Sciatic nerve (tissue), 2 donors: ENCODE results near the gene ZNF581. TPM values are rescaled to one million over a fixed set of nuclear protein-coding genes. Genes with fewer than 3 reads are reported as not detected.

Experiments
- ATAC-seq: fragments of 200-7000 bp; cut with Tn5 transposase; one replicate; pipeline ENCODE4 v1.9.1; 2020; ENCODE audit warnings: mild to moderate bottlenecking, moderate library complexity
- DNase-seq: peaks from one replicate; pipeline ENCODE4 v3.0.0-alpha.2; 2020; ENCODE audit warnings: low spot score
- intact Hi-C: fragments of 100-400 bp; cut with DNase I; formaldehyde crosslinking; loops from one replicate; pipeline ENCODE4 v1.14.2; 2022
- total RNA-seq: library from RNA; stranded (reverse); fragmentation: NEBNext Ultra II Directional; extraction: Animal tissue kit (Norgen Biotek cat#: 25700); gene quantifications from one replicate; pipeline ENCODE4 v1.2.1, GENCODE V29; 2021
- donor health status: DM: no; HTN: no; CAD: no.
- donor health status: DM: no; HTN: no; CAD: no.

Gene ZNF581
- total RNA-seq = 17.2 TPM

- ATAC-seq = peak; percentile 56
- intact Hi-C loops = no loop called here
- DNase-seq = peak; percentile 81
Measured at GRCh38 chr19:55643003-55643886, at the start of gene ZNF581. Gene ZNF581 (plus strand): TSS chr19:55643649. CDS start chr19:55644572, 923 bp downstream.

GRCh38 chr19:55594996-55595545 is 48.4 kb upstream of the ZNF581 start:
- ATAC-seq (no peak), DNase-seq (no peak)
- intact Hi-C loops = no loop called here

GRCh38 chr19:55596304-55596703 is 47.1 kb upstream of the ZNF581 start:
- DNase-seq (no peak), ATAC-seq (no peak)
- intact Hi-C loops = no loop called here

DNA sequence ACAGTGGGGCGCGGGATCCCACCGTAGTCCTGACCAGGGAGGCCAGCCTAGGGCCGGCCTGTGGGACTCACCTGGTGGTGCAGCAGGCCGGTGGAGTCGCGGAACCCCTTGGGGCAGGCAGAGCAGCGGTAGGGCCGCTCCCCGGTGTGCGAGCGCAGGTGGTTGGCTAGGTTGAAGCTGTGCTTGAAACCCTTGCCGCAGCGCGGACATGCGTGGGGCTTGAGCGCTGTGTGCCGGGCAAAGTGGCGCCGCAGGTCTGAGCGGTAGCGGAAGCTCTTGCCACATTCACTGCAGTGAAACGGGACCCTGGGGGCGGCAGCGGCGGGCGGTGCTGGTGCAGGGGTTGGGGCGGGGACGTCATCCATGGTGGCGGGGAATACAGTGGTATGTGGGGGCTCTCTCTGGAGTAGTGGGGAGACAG is 45.9 kb upstream of the ZNF581 start:
- no peak for ATAC-seq
- DNase-seq = no peak
- intact Hi-C loops = no loop called here

- no peak for DNase-seq
- ATAC-seq = no peak
- intact Hi-C loops = no loop called here
Measured at GRCh38 chr19:55598034-55598433, 45.4 kb upstream of the ZNF581 start.

- DNase-seq = peak; percentile 97
- ATAC-seq = peak; percentile 90
- intact Hi-C loops = no loop called here
Measured at GRCh38 chr19:55598719-55599467, 44.6 kb upstream of the ZNF581 start.

GRCh38 chr19:55599468-55599841 is 44.0 kb upstream of the ZNF581 start, which contains the start of gene FIZ1:
Gene FIZ1 (minus strand): TSS chr19:55599517. CDS start chr19:55597865, 1,652 bp downstream.
- peak; percentile 95 for ATAC-seq
- peak; percentile 98 for DNase-seq
- intact Hi-C loops = no loop called here

DNA sequence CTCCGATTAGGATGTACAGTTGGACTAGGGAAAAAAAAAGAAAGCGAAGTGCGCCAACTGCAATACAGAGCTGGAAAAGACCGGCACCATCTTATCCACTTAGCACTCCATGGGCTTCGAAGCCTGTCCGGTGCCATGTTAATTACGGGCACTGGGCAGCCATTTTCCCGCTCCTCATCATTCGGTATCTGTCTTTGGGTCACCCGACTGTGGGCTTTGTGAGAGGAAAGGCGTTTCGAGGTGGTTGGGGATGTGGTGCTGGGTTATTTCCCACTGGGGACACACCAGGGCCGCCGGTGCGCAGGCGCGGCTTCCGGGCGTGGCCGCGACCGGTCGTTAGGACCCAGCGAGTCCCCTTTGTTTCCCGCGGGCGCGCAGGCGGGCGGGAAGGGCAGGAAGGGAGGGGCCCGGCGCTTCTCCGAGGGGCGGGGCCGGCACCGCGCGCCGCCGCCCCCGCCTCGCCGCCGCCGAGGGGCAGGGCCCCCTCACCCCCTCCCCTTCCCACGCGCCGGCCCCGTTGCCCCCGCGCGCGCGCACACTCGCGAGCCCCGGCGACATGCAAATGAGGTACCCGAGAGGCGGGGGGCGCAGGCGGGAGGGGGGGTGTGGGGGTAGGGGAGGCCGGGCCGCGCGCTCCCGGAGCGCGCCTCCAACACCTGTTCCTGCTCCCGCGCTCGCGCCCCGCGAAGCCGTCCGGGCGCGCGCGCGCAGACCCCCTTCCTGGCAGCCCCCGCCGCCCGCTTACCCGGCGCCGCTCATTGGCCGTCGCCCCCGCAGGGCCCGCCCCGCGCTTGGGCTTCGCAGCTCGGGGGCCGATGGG is 43.4 kb upstream of the ZNF581 start, which contains the start of gene ZNF524:
Gene ZNF524 (plus strand): TSS at position 447 of the 820 bp plus-strand sequence. CDS start 1,825 bp downstream, outside the sequence.
- ATAC-seq (peak; percentile 77), DNase-seq (peak; percentile 90)
- intact Hi-C loops = no loop called here

GRCh38 chr19:55600662-55601028 is 42.8 kb upstream of the ZNF581 start:
- ATAC-seq (no peak), DNase-seq (no peak)
- intact Hi-C loops = no loop called here

DNA sequence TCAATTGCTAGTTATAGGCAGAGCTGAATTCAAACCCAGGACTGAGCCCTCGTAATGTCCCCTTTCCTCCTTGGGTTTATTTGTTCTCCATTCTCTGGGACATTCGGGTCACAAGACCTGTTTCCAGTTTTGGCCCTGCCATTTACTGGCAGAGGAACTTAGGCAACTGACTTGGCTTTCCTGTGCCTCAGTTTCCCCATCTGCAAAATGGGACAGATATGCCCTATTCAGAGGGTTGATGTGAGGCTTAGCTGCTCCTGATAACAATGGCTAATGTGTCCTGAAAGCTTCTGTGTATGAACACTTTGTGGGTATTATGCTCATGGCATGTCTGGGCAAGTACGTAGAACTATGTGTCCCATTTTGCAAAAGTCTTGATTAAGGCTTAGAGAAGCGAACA is 42.4 kb upstream of the ZNF581 start:
- intact Hi-C loops = no loop called here

GRCh38 chr19:55602104-55603001 is 41.1 kb upstream of the ZNF581 start:
- ATAC-seq = no peak
- DNase-seq = peak; percentile 65
- intact Hi-C loops = no loop called here

More for the DNA sequence above, 42.4 kb upstream of the ZNF581 start:
- DNase-seq (no peak), ATAC-seq (no peak)

- no peak for DNase-seq
- intact Hi-C loops = no loop called here
- no peak for ATAC-seq
Measured at GRCh38 chr19:55603115-55603514, 40.3 kb upstream of the ZNF581 start.

- DNase-seq (no peak), ATAC-seq (no peak)
- intact Hi-C loops = no loop called here
Measured at GRCh38 chr19:55603581-55604292, 39.7 kb upstream of the ZNF581 start.

DNA sequence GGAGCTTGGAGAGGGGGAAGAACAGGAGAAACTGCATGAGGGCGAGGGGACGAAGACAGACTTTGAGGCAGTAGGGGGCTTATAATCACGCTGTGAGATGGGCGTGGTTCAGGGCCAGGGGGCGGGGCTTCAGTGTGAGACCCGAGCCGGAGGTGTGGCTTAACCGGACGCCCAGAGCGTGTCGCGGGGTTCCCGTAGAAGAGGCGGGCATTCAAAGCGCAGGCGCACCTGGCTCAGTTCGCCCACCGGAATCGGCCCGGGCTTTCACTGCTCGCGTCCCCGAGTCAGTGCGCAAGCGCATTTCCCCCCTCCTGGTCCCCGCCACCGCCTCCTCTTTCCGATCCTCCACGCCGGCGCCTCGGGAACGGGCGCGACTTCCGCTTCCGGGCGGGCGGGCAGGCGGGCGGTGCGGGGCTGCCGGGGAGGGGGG is 38.2 kb upstream of the ZNF581 start:
- peak; percentile 91 for ATAC-seq
- DNase-seq = peak; percentile 99
- intact Hi-C loops = no loop called here

GRCh38 chr19:55605637-55606470 is 37.6 kb upstream of the ZNF581 start, which contains the start of gene ZNF865:
Gene ZNF865 (plus strand): TSS chr19:55605647. CDS start chr19:55613619, 7,972 bp downstream.
- intact Hi-C loops = no loop called here
- DNase-seq = peak; percentile 82
- peak; percentile 42 for ATAC-seq

- intact Hi-C loops = no loop called here
- ATAC-seq = no peak
- no peak for DNase-seq
Measured at GRCh38 chr19:55606471-55606787, 37.0 kb upstream of the ZNF581 start.
